Right atrium auricular region (tissue), 2 donors: ENCODE measurements around the gene PDYN. TPM values are rescaled to one million over a fixed set of nuclear protein-coding genes. Genes with fewer than 3 reads are reported as not detected.

Experiments
- DNase-seq: peaks from one replicate; pipeline ENCODE4 v3.0.0-alpha.2; 2019; ENCODE audit warnings: low spot score
- H3K27ac ChIP-seq, 2 donors: fragments of 200-600 bp; sonication (generic); 1 replicate in 1 of 2; 2 replicates in 1 of 2; pipeline ENCODE4 v1.5.1; 2016 to 2019
- H3K27me3 ChIP-seq, 2 donors: fragments of 200-600 bp; sonication (generic); one replicate each; pipeline versions ENCODE4 v1.5.1 to v1.6.0; 2017 to 2019
- H3K36me3 ChIP-seq: fragments of 200-600 bp; sonication (generic); one replicate; pipeline ENCODE4 v1.5.1; 2016
- H3K4me1 ChIP-seq, 2 donors: fragments of 200-600 bp; sonication (generic); one replicate each; pipeline versions ENCODE4 v1.5.1 to v1.6.0; 2017 to 2019
- H3K4me3 ChIP-seq, 2 donors: fragments of 200-600 bp; sonication (generic); 1 replicate in 1 of 2; 2 replicates in 1 of 2; pipeline ENCODE4 v1.5.1; 2017 to 2019; ENCODE audit warnings: mild to moderate bottlenecking in 1 of 2, moderate library complexity in 1 of 2
- H3K9me3 ChIP-seq, 2 donors: fragments of 200-600 bp; sonication (generic); one replicate each; pipeline ENCODE4 v1.5.1; 2019
- total RNA-seq, 2 donors: library from RNA; depleted of rRNA; stranded (reverse); fragments of >200 nt; gene quantifications; one replicate each; pipeline ENCODE4 v1.1.0, GENCODE V29; 2016
- TF ChIP-seq, protein P1 (sequence below), 2 donors: fragments of 200-600 bp; sonication (generic); IDR thresholded peaks; one replicate each; pipeline ENCODE4 v1.5.1; 2019; ENCODE audit warnings: antibody characterized with exemption in 2 of 2

The PDYN gene
- total RNA-seq, 2 donors from 2014 or later = not detected

DNA sequence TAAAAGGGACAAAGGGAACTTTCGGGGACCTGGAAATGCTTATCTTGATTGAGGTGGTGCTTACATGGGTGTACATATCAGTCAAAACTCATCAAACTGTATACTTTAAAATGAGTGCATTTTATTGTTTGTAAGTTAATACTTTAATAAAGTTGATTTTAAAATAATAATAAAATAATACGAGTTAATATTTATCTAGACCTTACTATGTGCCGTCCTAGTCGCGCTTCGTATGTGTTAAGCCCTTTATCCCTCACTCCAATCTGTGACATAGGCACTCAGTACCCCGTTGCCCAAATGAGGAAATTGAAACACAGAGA, 47.5 kb downstream of the PDYN start:
- no peak overlapping the region for H3K27ac ChIP-seq
- H3K27me3 ChIP-seq = no peaks in the 10 kb centered on the region
- no peaks in the 10 kb centered on the region for H3K9me3 ChIP-seq
- DNase-seq = no peak
- TF ChIP-seq, protein P1, sequence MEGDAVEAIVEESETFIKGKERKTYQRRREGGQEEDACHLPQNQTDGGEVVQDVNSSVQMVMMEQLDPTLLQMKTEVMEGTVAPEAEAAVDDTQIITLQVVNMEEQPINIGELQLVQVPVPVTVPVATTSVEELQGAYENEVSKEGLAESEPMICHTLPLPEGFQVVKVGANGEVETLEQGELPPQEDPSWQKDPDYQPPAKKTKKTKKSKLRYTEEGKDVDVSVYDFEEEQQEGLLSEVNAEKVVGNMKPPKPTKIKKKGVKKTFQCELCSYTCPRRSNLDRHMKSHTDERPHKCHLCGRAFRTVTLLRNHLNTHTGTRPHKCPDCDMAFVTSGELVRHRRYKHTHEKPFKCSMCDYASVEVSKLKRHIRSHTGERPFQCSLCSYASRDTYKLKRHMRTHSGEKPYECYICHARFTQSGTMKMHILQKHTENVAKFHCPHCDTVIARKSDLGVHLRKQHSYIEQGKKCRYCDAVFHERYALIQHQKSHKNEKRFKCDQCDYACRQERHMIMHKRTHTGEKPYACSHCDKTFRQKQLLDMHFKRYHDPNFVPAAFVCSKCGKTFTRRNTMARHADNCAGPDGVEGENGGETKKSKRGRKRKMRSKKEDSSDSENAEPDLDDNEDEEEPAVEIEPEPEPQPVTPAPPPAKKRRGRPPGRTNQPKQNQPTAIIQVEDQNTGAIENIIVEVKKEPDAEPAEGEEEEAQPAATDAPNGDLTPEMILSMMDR (IDR thresholded peaks at IDR 0.05) = no peak
- H3K36me3 ChIP-seq = no peaks in the 10 kb centered on the region
- H3K4me1 ChIP-seq = peaks cover 0 to 59% of the 10 kb centered on the region in 2 donors
- no peak overlapping the region for H3K4me3 ChIP-seq

GRCh38 chr20:1945660-1946059, 48.2 kb downstream of the PDYN start:
- Histone ChIP-seq H3K36me3 (no peaks in the 10 kb centered on the region), H3K4me3 (no peak overlapping the region), H3K27me3 (no peaks in the 10 kb centered on the region), H3K27ac (peak overlapping the region in 1 of 2 donors; percentile 10), H3K9me3 (no peaks in the 10 kb centered on the region), H3K4me1 (peaks cover 0 to 64% of the 10 kb centered on the region in 2 donors)
- no peak for DNase-seq
- TF ChIP-seq, protein P1 (IDR thresholded peaks at IDR 0.05) = no peak

- Histone ChIP-seq H3K4me1 (peaks cover 0 to 64% of the 10 kb centered on the region in 2 donors), H3K27me3 (no peaks in the 10 kb centered on the region), H3K36me3 (no peaks in the 10 kb centered on the region), H3K27ac (peak overlapping the region; percentile 10 to 17), H3K9me3 (no peaks in the 10 kb centered on the region), H3K4me3 (no peak overlapping the region)
- peak; percentile 94 for DNase-seq
- TF ChIP-seq, protein P1 (IDR thresholded peaks at IDR 0.05) = no peak
Measured at GRCh38 chr20:1945134-1945618, 48.7 kb downstream of the PDYN start.

DNA sequence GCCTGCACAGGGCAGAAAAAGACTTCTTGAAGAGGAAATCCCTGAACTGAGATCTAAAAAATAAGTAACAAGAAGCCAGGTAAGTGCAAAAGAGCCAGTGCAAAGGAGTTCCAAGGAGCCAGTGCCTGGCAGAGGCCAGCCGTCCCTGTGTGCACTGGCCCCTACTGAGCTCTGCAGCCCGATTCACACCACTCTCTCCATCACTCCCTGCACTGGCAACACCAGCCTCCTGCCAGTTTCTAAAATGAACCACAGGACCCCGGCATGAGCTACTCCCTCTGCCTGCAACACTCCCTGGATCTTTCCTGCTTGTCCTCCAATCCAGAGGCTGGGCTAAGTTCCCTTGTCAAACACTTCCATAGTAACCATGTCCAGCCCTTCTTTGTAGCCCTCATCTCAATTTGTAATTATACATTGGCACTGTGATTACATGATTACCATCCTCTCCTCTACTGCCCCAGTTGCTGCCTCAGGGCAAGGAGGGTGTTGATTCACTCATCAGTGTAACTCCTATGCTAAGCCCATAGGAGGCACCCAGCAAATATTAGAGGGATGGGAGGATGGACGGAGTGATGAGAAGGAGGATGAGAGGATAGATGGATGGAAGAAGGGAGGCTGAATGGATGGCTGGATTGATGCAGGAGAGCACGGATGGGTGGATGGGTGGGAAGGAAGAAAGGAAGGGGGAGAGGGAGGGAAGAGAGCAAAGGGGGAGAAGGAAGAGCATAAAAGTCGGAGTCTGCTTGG, 49.3 kb downstream of the PDYN start:
- H3K4me1 ChIP-seq = peaks cover 0 to 64% of the 10 kb centered on the region in 2 donors
- no peak for DNase-seq
- H3K27me3 ChIP-seq = no peaks in the 10 kb centered on the region
- H3K4me3 ChIP-seq = no peak overlapping the region
- peak overlapping the region; percentile 0 to 17 for H3K27ac ChIP-seq
- H3K9me3 ChIP-seq = no peaks in the 10 kb centered on the region
- TF ChIP-seq, protein P1 (IDR thresholded peaks at IDR 0.05) = no peak
- no peaks in the 10 kb centered on the region for H3K36me3 ChIP-seq

GRCh38 chr20:1943275-1944002, 50.4 kb downstream of the PDYN start:
- peak; percentile 96 for DNase-seq
- Histone ChIP-seq H3K27ac (peak overlapping the region in 1 of 2 donors; percentile 11), H3K4me1 (peaks cover 0 to 64% of the 10 kb centered on the region in 2 donors), H3K9me3 (no peaks in the 10 kb centered on the region), H3K4me3 (no peak overlapping the region), H3K36me3 (peaks cover 2% of the 10 kb centered on the region), H3K27me3 (no peaks in the 10 kb centered on the region)
- TF ChIP-seq, protein P1 (IDR thresholded peaks at IDR 0.05) = no peak
